Neural cell (in vitro differentiated cells): Measurements from ENCODE around the gene BCL2. TPM values are rescaled to one million over a fixed set of nuclear protein-coding genes. Genes with fewer than 3 reads are reported as not detected.

ENCODE experiments used
- H2AFZ ChIP-seq: fragments of 200-600, 300-800 bp; sonication (generic), shearing (Covaris generic); 2 replicates; pipeline ENCODE4 v1.6.0; 2014; ENCODE audit warnings: low read depth, mild to moderate bottlenecking, antibody characterized with exemption, low read length, moderate library complexity
- H3F3A ChIP-seq: fragments of 200-600 bp; shearing (Covaris generic); 2 replicates; pipeline ENCODE4 v1.6.1; 2016; ENCODE audit warnings: mild to moderate bottlenecking, moderate library complexity, mixed read lengths, antibody characterized with exemption, low read length; ENCODE audit not compliant: insufficient read depth, poor library complexity, severe bottlenecking
- H3K27ac ChIP-seq: fragments of 200-600, 300-800 bp; sonication (generic), shearing (Covaris generic); 2 replicates; pipeline ENCODE4 v1.5.1; 2014; ENCODE audit warnings: mild to moderate bottlenecking, low read length, moderate library complexity
- H3K27me3 ChIP-seq: fragments of 300-800, 200-600 bp; sonication (generic), shearing (Covaris generic); 2 replicates; pipeline ENCODE4 v1.6.0; 2014; ENCODE audit warnings: mild to moderate bottlenecking, low read depth, low read length, moderate library complexity; ENCODE audit not compliant: insufficient read depth
- H3K36me3 ChIP-seq: fragments of 300-800, 200-600 bp; sonication (generic), shearing (Covaris generic); 2 replicates; pipeline ENCODE4 v1.5.1; 2014; ENCODE audit warnings: mild to moderate bottlenecking, antibody characterized with exemption, low read length, moderate library complexity; ENCODE audit not compliant: insufficient read depth
- H3K4me2 ChIP-seq: fragments of 300-800, 200-600 bp; sonication (generic), shearing (Covaris generic); 2 replicates; pipeline ENCODE4 v1.6.0; 2014; ENCODE audit warnings: mild to moderate bottlenecking, low read length
- H3K4me3 ChIP-seq: fragments of 300-800, 200-600 bp; sonication (generic), shearing (Covaris generic); 2 replicates; pipeline ENCODE4 v1.5.1; 2014; ENCODE audit warnings: mild to moderate bottlenecking, low read length, moderate library complexity
- H3K79me2 ChIP-seq: fragments of 200-600 bp; shearing (Covaris generic); replicated peaks from 2 replicates; pipeline ENCODE4 v1.6.0; 2014; ENCODE audit warnings: mild to moderate bottlenecking, low read length, moderate library complexity; ENCODE audit not compliant: insufficient read depth
- H3K9ac ChIP-seq: fragments of 300-800, 200-600 bp; sonication (generic), shearing (Covaris generic); 2 replicates; pipeline ENCODE4 v1.6.1; 2016; ENCODE audit warnings: mild to moderate bottlenecking, low read length, mixed read lengths
- H3K9me2 ChIP-seq: fragments of 200-600 bp; shearing (Covaris generic); 2 replicates; pipeline ENCODE4 v1.6.1; 2016; ENCODE audit warnings: mild to moderate bottlenecking, low read length, mixed read lengths; ENCODE audit not compliant: insufficient read depth
- H3K9me3 ChIP-seq: fragments of 200-600, 300-800 bp; sonication (generic), shearing (Covaris generic); 2 replicates; pipeline ENCODE4 v1.6.1; 2016; ENCODE audit warnings: mild to moderate bottlenecking, mixed run types, low read length, moderate library complexity, mixed read lengths
- H4K20me1 ChIP-seq: fragments of 200-600 bp; shearing (Covaris generic); 2 replicates; pipeline ENCODE4 v1.6.1; 2016; ENCODE audit warnings: mild to moderate bottlenecking, mixed run types; ENCODE audit not compliant: insufficient read depth
- CTCF ChIP-seq: fragments of 450-650 bp; IDR thresholded peaks from 2 replicates; pipeline ENCODE4 v1.5.1; 2014; ENCODE audit warnings: antibody characterized with exemption, mild to moderate bottlenecking, moderate library complexity; ENCODE audit not compliant: poor library complexity, severe bottlenecking
- EP300 ChIP-seq: fragments of 450-650 bp; conservative IDR thresholded peaks from 2 replicates; pipeline ENCODE4 v1.6.1; 2014; ENCODE audit warnings: antibody characterized with exemption, mild to moderate bottlenecking, moderate library complexity; ENCODE audit not compliant: poor library complexity, severe bottlenecking
- EZH2 ChIP-seq: fragments of 200-600, 300-800 bp; shearing (Covaris generic), sonication (generic); IDR thresholded peaks from 2 replicates; pipeline ENCODE4 v1.6.1; 2014; ENCODE audit warnings: antibody characterized with exemption, low read length, borderline replicate concordance, mild to moderate bottlenecking; ENCODE audit not compliant: insufficient read depth, poor library complexity, severe bottlenecking
- MXI1 ChIP-seq: fragments of 450-650 bp; conservative IDR thresholded peaks from 2 replicates; pipeline ENCODE4 v1.6.1; 2014; ENCODE audit warnings: antibody characterized with exemption, mild to moderate bottlenecking; ENCODE audit not compliant: poor library complexity, severe bottlenecking
- POLR2AphosphoS5 ChIP-seq: IDR thresholded peaks from 2 replicates; pipeline ENCODE4 v1.6.1; 2012
- RAD21 ChIP-seq: fragments of 450-650 bp; conservative IDR thresholded peaks from 2 replicates; pipeline ENCODE4 v1.6.1; 2014; ENCODE audit warnings: antibody characterized with exemption, mild to moderate bottlenecking, moderate library complexity
- REST ChIP-seq: IDR thresholded peaks from 2 replicates; pipeline ENCODE4 v1.6.1; 2012; ENCODE audit warnings: borderline replicate concordance
- SMC3 ChIP-seq: fragments of 450-650 bp; conservative IDR thresholded peaks from 2 replicates; pipeline ENCODE4 v1.6.1; 2014; ENCODE audit warnings: antibody characterized with exemption, mild to moderate bottlenecking, moderate library complexity; ENCODE audit not compliant: poor library complexity
- TAF1 ChIP-seq: IDR thresholded peaks from 2 replicates; pipeline ENCODE4 v1.6.1; 2012; ENCODE audit warnings: low read depth
- polyA plus RNA-seq: library from polyadenylated mRNA; depleted of rRNA; stranded (reverse); fragments of >200 nt; gene quantifications from 2 replicates; pipeline ENCODE4 v1.2.3, GENCODE V29; 2014

Gene BCL2
- polyA plus RNA-seq, 1 donor from 2014 or later, result 3.4 TPM

GRCh38 chr18:63155910-63156773, 163.4 kb downstream of the BCL2 start:
- H3K79me2 ChIP-seq, result no peaks in the 10 kb centered on the region
- H4K20me1 ChIP-seq, result no peaks in the 10 kb centered on the region
- H3K27ac ChIP-seq, result no peak overlapping the region
- no peak overlapping the region for H2AFZ ChIP-seq
- TF ChIP-seq POLR2AphosphoS5 (no peak), MXI1 (no peak), RAD21 (no peak), EP300 (no peak), SMC3 (no peak)
- H3K9me2 ChIP-seq, result no peaks in the 10 kb centered on the region
- H3K9me3 ChIP-seq, result no peaks in the 10 kb centered on the region
- no peaks in the 10 kb centered on the region for H3K27me3 ChIP-seq
- no peak overlapping the region for H3K4me2 ChIP-seq
- H3F3A ChIP-seq, result no peaks in the 10 kb centered on the region
- no peak overlapping the region for H3K4me3 ChIP-seq
- H3K36me3 ChIP-seq, result no peaks in the 10 kb centered on the region
- no peak overlapping the region for H3K9ac ChIP-seq

GRCh38 chr18:63155169-63155852, 164.3 kb downstream of the BCL2 start:
- H3K9me2 ChIP-seq, result no peaks in the 10 kb centered on the region
- no peak for TF ChIP-seq EP300
- no peak for TF ChIP-seq MXI1
- TF ChIP-seq POLR2AphosphoS5, result no peak
- no peak for TF ChIP-seq REST
- no peak for TF ChIP-seq RAD21
- no peak for TF ChIP-seq EZH2
- TF ChIP-seq TAF1, result no peak
- TF ChIP-seq CTCF, result no peak
- TF ChIP-seq SMC3, result no peak
- H3F3A ChIP-seq, result no peaks in the 10 kb centered on the region
- no peaks in the 10 kb centered on the region for H3K27me3 ChIP-seq
- no peaks in the 10 kb centered on the region for H4K20me1 ChIP-seq
- H3K27ac ChIP-seq, result no peak overlapping the region
- H3K9ac ChIP-seq, result no peak overlapping the region
- no peak overlapping the region for H2AFZ ChIP-seq
- H3K4me3 ChIP-seq, result no peak overlapping the region
- H3K79me2 ChIP-seq, result no peaks in the 10 kb centered on the region
- H3K9me3 ChIP-seq, result no peaks in the 10 kb centered on the region
- no peaks in the 10 kb centered on the region for H3K36me3 ChIP-seq
- H3K4me2 ChIP-seq, result no peak overlapping the region
